ENCODE measurements around the gene COX6A1. TPM values are rescaled to one million over a fixed set of nuclear protein-coding genes. Genes with fewer than 3 reads are reported as not detected.

Gene COX6A1
- total and polyA plus RNA-seq, 2 donors from 2014 or later, result 331 to 1,697 TPM

GRCh38 chr12:120399531-120399930 lies 38.4 kb upstream of the COX6A1 start:
- H3K4me1 ChIP-seq (ENCODE audit: control insufficient read depth in 2 of 3, insufficient read depth in 2 of 3, low read depth in 1 of 3, low read length in 3 of 3), result no peaks in the 10 kb centered on the region
- H3K36me3 ChIP-seq (ENCODE audit: control insufficient read depth in 2 of 3, insufficient read depth in 3 of 3, low read length in 3 of 3), result no peaks in the 10 kb centered on the region
- intact Hi-C loops (cut with DNase I), result no loop called here
- no peaks in the 10 kb centered on the region for H3K9me3 ChIP-seq (ENCODE audit: control insufficient read depth in 2 of 3, insufficient read depth in 1 of 3, low read length in 3 of 3)
- H3K27me3 ChIP-seq (ENCODE audit: control insufficient read depth, insufficient read depth, low read length), result no peaks in the 10 kb centered on the region
- FAIRE-seq, result no peak
- H3K9ac ChIP-seq (ENCODE audit: low read length in 3 of 3), result no peak overlapping the region
- no peak for DNase-seq
- H3K27ac ChIP-seq (ENCODE audit: low read depth in 2 of 2, low read length in 2 of 2), result no peak overlapping the region
- TF ChIP-seq, protein P1, sequence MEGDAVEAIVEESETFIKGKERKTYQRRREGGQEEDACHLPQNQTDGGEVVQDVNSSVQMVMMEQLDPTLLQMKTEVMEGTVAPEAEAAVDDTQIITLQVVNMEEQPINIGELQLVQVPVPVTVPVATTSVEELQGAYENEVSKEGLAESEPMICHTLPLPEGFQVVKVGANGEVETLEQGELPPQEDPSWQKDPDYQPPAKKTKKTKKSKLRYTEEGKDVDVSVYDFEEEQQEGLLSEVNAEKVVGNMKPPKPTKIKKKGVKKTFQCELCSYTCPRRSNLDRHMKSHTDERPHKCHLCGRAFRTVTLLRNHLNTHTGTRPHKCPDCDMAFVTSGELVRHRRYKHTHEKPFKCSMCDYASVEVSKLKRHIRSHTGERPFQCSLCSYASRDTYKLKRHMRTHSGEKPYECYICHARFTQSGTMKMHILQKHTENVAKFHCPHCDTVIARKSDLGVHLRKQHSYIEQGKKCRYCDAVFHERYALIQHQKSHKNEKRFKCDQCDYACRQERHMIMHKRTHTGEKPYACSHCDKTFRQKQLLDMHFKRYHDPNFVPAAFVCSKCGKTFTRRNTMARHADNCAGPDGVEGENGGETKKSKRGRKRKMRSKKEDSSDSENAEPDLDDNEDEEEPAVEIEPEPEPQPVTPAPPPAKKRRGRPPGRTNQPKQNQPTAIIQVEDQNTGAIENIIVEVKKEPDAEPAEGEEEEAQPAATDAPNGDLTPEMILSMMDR (IDR thresholded peaks at IDR 0.05; ENCODE audit: borderline replicate concordance, extremely low read depth, insufficient read depth), result no peak
- H3K4me3 ChIP-seq (ENCODE audit: low read length in 3 of 3), result no peak overlapping the region

GRCh38 chr12:120402217-120402616 lies 35.7 kb upstream of the COX6A1 start:
- no peak overlapping the region for H3K4me3 ChIP-seq (ENCODE audit: low read length in 3 of 3)
- intact Hi-C loops (cut with DNase I), result no loop called here
- no peak overlapping the region for H3K27ac ChIP-seq (ENCODE audit: low read depth in 2 of 2, low read length in 2 of 2)
- no peaks in the 10 kb centered on the region for H3K36me3 ChIP-seq (ENCODE audit: control insufficient read depth in 2 of 3, insufficient read depth in 3 of 3, low read length in 3 of 3)
- H3K9ac ChIP-seq (ENCODE audit: low read length in 3 of 3), result no peak overlapping the region
- peak in 4 of 5 donors; percentile 81 to 86 (median 86) for DNase-seq
- no peaks in the 10 kb centered on the region for H3K9me3 ChIP-seq (ENCODE audit: control insufficient read depth in 2 of 3, insufficient read depth in 1 of 3, low read length in 3 of 3)
- no peaks in the 10 kb centered on the region for H3K4me1 ChIP-seq (ENCODE audit: control insufficient read depth in 2 of 3, insufficient read depth in 2 of 3, low read depth in 1 of 3, low read length in 3 of 3)
- no peaks in the 10 kb centered on the region for H3K27me3 ChIP-seq (ENCODE audit: control insufficient read depth, insufficient read depth, low read length)
- no peak for FAIRE-seq
- TF ChIP-seq, protein P1 (IDR thresholded peaks at IDR 0.05; ENCODE audit: borderline replicate concordance, extremely low read depth, insufficient read depth), result no peak

DNA sequence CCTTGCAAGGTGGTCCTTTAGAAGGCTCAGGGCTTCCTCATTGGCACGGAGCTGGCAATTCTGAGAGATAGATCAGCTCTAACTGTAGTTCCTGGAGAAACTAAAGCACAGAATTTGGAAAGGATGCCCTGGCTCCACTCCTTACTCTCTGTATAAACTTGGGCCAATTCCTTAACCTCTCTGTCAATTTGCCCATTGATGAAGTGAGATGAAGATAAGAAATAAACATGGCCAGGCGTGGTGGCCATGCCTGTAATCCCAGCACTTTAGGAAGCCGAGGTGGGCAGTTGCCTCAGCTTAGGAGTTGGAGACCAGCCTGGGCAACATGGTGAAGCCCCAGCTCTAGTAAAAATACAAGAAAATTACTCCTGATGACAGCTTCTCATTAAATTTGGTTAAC lies 34.0 kb upstream of the COX6A1 start:
- H3K9me3 ChIP-seq (ENCODE audit: control insufficient read depth in 2 of 3, insufficient read depth in 1 of 3, low read length in 3 of 3), result no peaks in the 10 kb centered on the region
- no peaks in the 10 kb centered on the region for H3K36me3 ChIP-seq (ENCODE audit: control insufficient read depth in 2 of 3, insufficient read depth in 3 of 3, low read length in 3 of 3)
- no peak for DNase-seq
- H3K9ac ChIP-seq (ENCODE audit: low read length in 3 of 3), result no peak overlapping the region
- no peak for FAIRE-seq
- H3K27me3 ChIP-seq (ENCODE audit: control insufficient read depth, insufficient read depth, low read length), result no peaks in the 10 kb centered on the region
- no peak overlapping the region for H3K27ac ChIP-seq (ENCODE audit: low read depth in 2 of 2, low read length in 2 of 2)
- TF ChIP-seq, protein P1 (IDR thresholded peaks at IDR 0.05; ENCODE audit: borderline replicate concordance, extremely low read depth, insufficient read depth), result no peak
- no peaks in the 10 kb centered on the region for H3K4me1 ChIP-seq (ENCODE audit: control insufficient read depth in 2 of 3, insufficient read depth in 2 of 3, low read depth in 1 of 3, low read length in 3 of 3)
- H3K4me3 ChIP-seq (ENCODE audit: low read length in 3 of 3), result no peak overlapping the region
- intact Hi-C loops (cut with DNase I), result no loop called here

- no peak for FAIRE-seq
- H3K4me1 ChIP-seq (ENCODE audit: control insufficient read depth in 2 of 3, insufficient read depth in 2 of 3, low read depth in 1 of 3, low read length in 3 of 3), result no peaks in the 10 kb centered on the region
- DNase-seq, result no peak
- TF ChIP-seq, protein P1 (IDR thresholded peaks at IDR 0.05; ENCODE audit: borderline replicate concordance, extremely low read depth, insufficient read depth), result no peak
- no peaks in the 10 kb centered on the region for H3K9me3 ChIP-seq (ENCODE audit: control insufficient read depth in 2 of 3, insufficient read depth in 1 of 3, low read length in 3 of 3)
- H3K27me3 ChIP-seq (ENCODE audit: control insufficient read depth, insufficient read depth, low read length), result no peaks in the 10 kb centered on the region
- H3K9ac ChIP-seq (ENCODE audit: low read length in 3 of 3), result no peak overlapping the region
- no peaks in the 10 kb centered on the region for H3K36me3 ChIP-seq (ENCODE audit: control insufficient read depth in 2 of 3, insufficient read depth in 3 of 3, low read length in 3 of 3)
- intact Hi-C loops (cut with DNase I), result no loop called here
- H3K27ac ChIP-seq (ENCODE audit: low read depth in 2 of 2, low read length in 2 of 2), result no peak overlapping the region
- no peak overlapping the region for H3K4me3 ChIP-seq (ENCODE audit: low read length in 3 of 3)
Measured at GRCh38 chr12:120404271-120404670, 33.6 kb upstream of the COX6A1 start.

Data from kidney (tissue), 14 donors.